Heart right ventricle (tissue), 16 donors: ENCODE measurements around the gene NTSR1. TPM values are rescaled to one million over a fixed set of nuclear protein-coding genes. Genes with fewer than 3 reads are reported as not detected.

Experiments
- ATAC-seq, 8 donors: fragments of 200-7000 bp; cut with Tn5 transposase; one replicate each; pipeline ENCODE4 v1.9.1; 2020; ENCODE audit warnings: mild to moderate bottlenecking in 8 of 8, moderate library complexity in 8 of 8, moderate number of reproducible peaks in 1 of 8
- DNase-seq, 2 donors: peaks; one replicate each; pipeline ENCODE4 v3.0.0-alpha.2; 2020
- H3K27ac ChIP-seq, 10 donors: fragments of 200-600 bp; sonication (generic) in 2 of 10; one replicate each; pipeline versions ENCODE4 v1.5.0 to v1.8.0; 2020 to 2022; ENCODE audit warnings: mild to moderate bottlenecking in 3 of 10
- H3K27me3 ChIP-seq, 7 donors: fragments of 200-600 bp; one replicate each; pipeline ENCODE4 v1.8.0; 2021 to 2022; ENCODE audit warnings: mild to moderate bottlenecking in 2 of 7
- H3K36me3 ChIP-seq, 9 donors: fragments of 200-600 bp; sonication (generic) in 1 of 9; one replicate each; pipeline versions ENCODE4 v1.5.0 to v1.8.0; 2020 to 2022; ENCODE audit warnings: mild to moderate bottlenecking in 2 of 9
- H3K4me1 ChIP-seq, 9 donors: fragments of 200-600 bp; sonication (generic) in 1 of 9; one replicate each; pipeline versions ENCODE4 v1.5.0 to v1.8.0; 2020 to 2022; ENCODE audit warnings: mild to moderate bottlenecking in 4 of 9
- H3K4me3 ChIP-seq, 10 donors: fragments of 200-600 bp; sonication (generic) in 2 of 10; one replicate each; pipeline versions ENCODE4 v1.5.0 to v1.8.0; 2020 to 2022; ENCODE audit warnings: mild to moderate bottlenecking in 7 of 10, moderate library complexity in 2 of 10
- H3K9me3 ChIP-seq, 11 donors: fragments of 200-600 bp in 10 of 11; sonication (generic) in 2 of 11; one replicate each; pipeline versions ENCODE4 v1.5.0 to v1.8.0; 2013 to 2022; ENCODE audit warnings: mild to moderate bottlenecking in 2 of 11, control low read depth in 1 of 11, moderate library complexity in 1 of 11
- WGBS, 2 donors: extraction: QIAGEN DNeasy Blood & Tissue Kit; methylation state at CpG; one replicate each; pipeline ENCODE4 v1.1.7; 2013; ENCODE audit warnings: inconsistent platforms in 1 of 2; 5-methylcytosine and 5-hydroxymethylcytosine counted together
- intact Hi-C, 10 donors: fragments of 100-400 bp; cut with DNase I; formaldehyde crosslinking; loops; one replicate each; pipeline versions ENCODE4 v1.11.1 to v1.14.2; 2022
- polyA plus RNA-seq, 2 donors: library from polyadenylated mRNA; stranded (reverse); fragments of 200-250 nt; gene quantifications; one replicate each; pipeline ENCODE4 v1.2.3, GENCODE V29; 2013
- total RNA-seq, 10 donors: library from RNA; stranded (reverse); fragmentation: NEBNext Ultra II Directional in 3 of 10; extraction: Animal tissue kit (Norgen Biotek cat#: 25700) in 3 of 10; gene quantifications; one replicate each; pipeline versions ENCODE4 v1.2.1 to v1.2.4, GENCODE V29; 2021 to 2023
- TF ChIP-seq, protein P1 (sequence below), 9 donors: fragments of 200-600 bp; sonication (generic) in 2 of 9; IDR thresholded peaks; one replicate each; pipeline versions ENCODE4 v1.5.0 to v1.8.0; 2021 to 2022; ENCODE audit warnings: antibody characterized with exemption in 9 of 9, mild to moderate bottlenecking in 5 of 9, moderate library complexity in 1 of 9
- donor health status: Arrhythmogenic right ventricular cardiomyopathy.
- donor health status: ischemic (EF 13 %, LVEDD 7.1; RV severe dilation, severe dysfunction).
- donor health status: healthy with polysubstance abuse.
- donor health status: DM: no; HTN: yes; CAD: no.
- donor health status: DM: no; HTN: no; CAD: no.
- donor health status: ischemic (EF 25% LVEDD 6.9; RV normal size, moderate dysfunction).
- donor health status: ischemic (EF 25% LVEDD 5.7; RV mildly dilated, moderate dysfunction).
- donor health status: healthy.
- donor health status: DM: yes; HTN: yes; CAD: no.
- donor health status: Ischemic cardiomyopathy.
- donor health status: ischemic (EF 35%, LVEDD 5.7; RV mildly dilated, moderate dysfunction).
- donor health status: nonischemic (EF 11% LVEDD 7.7; RV severe dilation, severe dysfunction).
- donor health status: DM: yes; HTN: yes; CAD: no.
- donor health status: PGD.
- donor health status: ischemic (EF 29% LVEDD 5.4; RV normal size, mild dysfunction).
- donor health status: nonischemic (EF 23%, LVEDD 6.1; RV moderate dilation, normal function).

The NTSR1 gene
- total and polyA plus RNA-seq, 12 donors, result 0.08 TPM; not detected in 10

DNA sequence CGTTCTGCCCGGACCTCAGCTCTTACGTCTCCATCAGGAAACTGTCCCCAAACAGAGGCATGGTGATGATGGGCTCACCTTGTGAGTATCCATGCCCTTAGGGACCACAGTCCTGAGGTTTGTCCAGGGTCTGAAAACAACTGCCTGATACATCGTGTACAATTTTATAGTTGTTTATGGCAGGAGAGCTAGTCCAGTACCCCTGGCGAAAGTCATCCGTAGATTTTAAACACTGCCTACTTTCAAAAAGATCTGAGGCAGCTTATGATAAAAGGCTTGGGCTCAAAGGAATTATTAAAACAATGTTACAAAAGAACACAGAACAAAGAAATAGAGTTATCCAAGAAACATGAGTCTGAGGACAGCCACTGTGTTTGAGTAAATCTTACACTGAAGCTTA is 14.0 kb downstream of the NTSR1 start:
- Histone ChIP-seq H3K27me3 (peaks cover 0 to 77% (median 63%) of the 10 kb centered on the region in 7 donors), H3K36me3 (no peaks in the 10 kb centered on the region), H3K9me3 (peaks cover 0 to 24% (median 16%) of the 10 kb centered on the region in 11 donors), H3K27ac (no peak overlapping the region), H3K4me1 (peaks cover 0 to 2% (median 0%) of the 10 kb centered on the region in 9 donors), H3K4me3 (no peak overlapping the region)
- no peak for DNase-seq
- no peak for ATAC-seq
- 89% methylated on average over 6 of the region's 6 CpGs for WGBS, 2 donors
- TF ChIP-seq, protein P1, sequence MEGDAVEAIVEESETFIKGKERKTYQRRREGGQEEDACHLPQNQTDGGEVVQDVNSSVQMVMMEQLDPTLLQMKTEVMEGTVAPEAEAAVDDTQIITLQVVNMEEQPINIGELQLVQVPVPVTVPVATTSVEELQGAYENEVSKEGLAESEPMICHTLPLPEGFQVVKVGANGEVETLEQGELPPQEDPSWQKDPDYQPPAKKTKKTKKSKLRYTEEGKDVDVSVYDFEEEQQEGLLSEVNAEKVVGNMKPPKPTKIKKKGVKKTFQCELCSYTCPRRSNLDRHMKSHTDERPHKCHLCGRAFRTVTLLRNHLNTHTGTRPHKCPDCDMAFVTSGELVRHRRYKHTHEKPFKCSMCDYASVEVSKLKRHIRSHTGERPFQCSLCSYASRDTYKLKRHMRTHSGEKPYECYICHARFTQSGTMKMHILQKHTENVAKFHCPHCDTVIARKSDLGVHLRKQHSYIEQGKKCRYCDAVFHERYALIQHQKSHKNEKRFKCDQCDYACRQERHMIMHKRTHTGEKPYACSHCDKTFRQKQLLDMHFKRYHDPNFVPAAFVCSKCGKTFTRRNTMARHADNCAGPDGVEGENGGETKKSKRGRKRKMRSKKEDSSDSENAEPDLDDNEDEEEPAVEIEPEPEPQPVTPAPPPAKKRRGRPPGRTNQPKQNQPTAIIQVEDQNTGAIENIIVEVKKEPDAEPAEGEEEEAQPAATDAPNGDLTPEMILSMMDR (IDR thresholded peaks at IDR 0.05), result no peak
- intact Hi-C loops, result no loop called here

DNA sequence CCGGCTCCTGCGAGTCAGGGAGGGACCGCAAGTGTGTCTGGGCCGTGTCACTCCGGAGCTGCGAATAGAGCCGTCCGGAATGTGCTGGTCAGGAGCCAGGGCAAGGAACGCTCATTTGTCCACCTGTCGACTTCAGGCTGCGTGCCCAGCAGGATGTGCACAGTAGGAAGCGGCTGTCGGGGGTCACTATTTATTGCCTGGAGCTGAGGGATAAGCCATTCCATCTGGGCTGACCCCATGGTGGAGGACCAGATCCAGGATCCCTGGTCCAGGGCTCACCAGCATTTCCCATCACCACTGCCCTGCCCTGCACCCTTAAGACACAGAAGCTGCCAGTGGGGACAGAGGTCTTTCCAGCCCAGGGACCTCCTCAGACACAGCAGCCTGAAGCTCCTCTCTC is 14.7 kb downstream of the NTSR1 start:
- intact Hi-C loops, result no loop called here
- H3K27me3 ChIP-seq, result peaks cover 0 to 76% (median 62%) of the 10 kb centered on the region in 7 donors
- TF ChIP-seq, protein P1 (IDR thresholded peaks at IDR 0.05), result no peak
- H3K36me3 ChIP-seq, result no peaks in the 10 kb centered on the region
- H3K4me3 ChIP-seq, result no peak overlapping the region
- ATAC-seq, result peak in 2 of 8 donors; percentile 16 to 18
- no peak overlapping the region for H3K27ac ChIP-seq
- peaks cover 0 to 9% (median 0%) of the 10 kb centered on the region in 9 donors for H3K4me1 ChIP-seq
- DNase-seq, result no peak
- H3K9me3 ChIP-seq, result peaks cover 0 to 24% (median 16%) of the 10 kb centered on the region in 11 donors
- WGBS, 2 donors, result 20% methylated on average over 13 of the region's 13 CpGs

DNA sequence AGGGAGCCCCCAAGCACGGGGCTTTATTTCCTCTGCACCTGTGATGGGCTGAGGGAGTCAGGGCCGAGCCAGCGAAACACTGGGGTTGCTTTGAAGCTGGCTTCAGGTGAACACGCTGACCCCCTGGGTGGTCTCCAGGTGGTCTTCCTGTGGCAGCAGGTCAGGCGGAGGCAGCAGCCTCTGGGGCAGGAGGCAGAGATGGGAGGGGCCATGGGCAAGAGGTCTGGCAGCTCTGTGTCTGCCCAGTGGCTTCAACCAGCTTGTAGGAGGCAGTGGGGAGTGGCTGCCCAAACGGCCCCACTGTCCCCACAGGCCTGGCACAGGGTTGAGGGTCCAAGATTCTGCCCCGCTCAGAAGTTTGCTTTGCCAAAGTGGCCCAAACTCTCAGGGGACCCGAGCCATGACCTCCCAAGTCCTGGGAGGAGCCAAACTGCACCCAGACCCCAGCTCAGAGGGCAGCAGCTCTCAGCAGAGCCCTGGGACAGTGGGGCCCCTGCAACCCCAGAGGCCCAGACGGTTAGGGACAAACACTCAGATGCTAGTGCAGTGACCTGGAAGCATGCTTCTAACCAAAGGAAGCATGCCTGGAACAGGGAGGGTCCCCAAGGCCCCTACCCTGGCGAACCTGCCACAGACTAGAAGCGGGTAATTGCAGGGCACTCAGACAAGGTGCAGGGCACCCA is 15.3 kb downstream of the NTSR1 start:
- 63 to 66% methylated on average over 11 of the region's 11 CpGs for WGBS, 2 donors
- intact Hi-C loops, result no loop called here
- TF ChIP-seq, protein P1 (IDR thresholded peaks at IDR 0.05), result no peak
- Histone ChIP-seq H3K4me1 (peaks cover 0 to 15% (median 0%) of the 10 kb centered on the region in 9 donors), H3K27me3 (peaks cover 0 to 75% (median 65%) of the 10 kb centered on the region in 7 donors), H3K4me3 (no peak overlapping the region), H3K27ac (no peak overlapping the region), H3K9me3 (peaks cover 0 to 24% (median 16%) of the 10 kb centered on the region in 11 donors), H3K36me3 (no peaks in the 10 kb centered on the region)
- no peak for DNase-seq
- ATAC-seq, result peak in 1 of 8 donors; percentile 20

DNA sequence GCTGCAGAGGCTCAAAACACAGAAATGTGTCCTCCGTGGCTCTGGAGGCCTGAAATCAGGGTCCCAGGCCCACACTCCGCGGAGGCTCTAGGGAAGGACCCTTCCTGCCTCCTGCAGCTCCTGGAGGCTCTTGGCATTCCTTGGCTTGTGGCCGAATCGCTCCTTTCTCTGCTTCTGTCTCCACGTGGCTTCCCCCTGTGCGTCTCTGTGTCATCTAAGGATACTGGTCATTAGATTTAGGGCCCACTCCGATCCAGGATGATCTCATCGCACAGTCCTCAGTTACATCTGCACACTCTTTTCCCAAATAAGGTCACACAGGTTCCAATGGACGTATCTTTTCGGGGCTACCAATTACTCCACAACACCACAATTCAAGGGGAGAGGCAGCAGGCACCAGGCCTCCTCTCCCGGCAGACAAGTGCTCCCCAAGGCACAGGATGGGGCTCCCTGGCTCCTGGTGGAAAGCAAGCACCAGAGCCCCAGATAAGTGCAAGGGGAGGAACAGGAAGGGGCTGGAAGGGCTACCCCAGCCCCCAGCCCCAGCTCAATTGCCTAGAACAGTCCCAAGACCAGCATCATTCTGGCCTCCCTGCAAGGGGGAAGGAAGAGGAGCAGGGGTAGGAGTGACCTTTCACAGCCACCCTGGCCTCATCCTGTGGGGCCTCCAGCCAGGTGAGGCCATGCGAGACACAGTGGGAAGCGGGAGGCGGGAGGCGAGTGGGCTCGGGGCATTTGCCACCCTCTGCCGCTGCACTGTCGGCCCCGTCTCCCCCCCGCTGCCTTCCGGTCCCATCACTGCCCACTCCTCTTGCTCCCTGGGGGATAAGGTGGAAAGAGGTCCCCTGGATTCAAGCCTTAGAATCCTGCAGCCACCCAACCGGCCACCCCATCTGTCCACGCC is 16.3 kb downstream of the NTSR1 start:
- WGBS, 2 donors, result 83 to 84% methylated on average over 23 to 24 of the region's 24 CpGs
- Histone ChIP-seq H3K9me3 (peaks cover 0 to 19% (median 13%) of the 10 kb centered on the region in 11 donors), H3K27ac (no peak overlapping the region), H3K27me3 (peaks cover 0 to 70% (median 62%) of the 10 kb centered on the region in 7 donors), H3K4me3 (no peak overlapping the region), H3K36me3 (no peaks in the 10 kb centered on the region), H3K4me1 (peaks cover 0 to 18% (median 0%) of the 10 kb centered on the region in 9 donors)
- DNase-seq (no peak), ATAC-seq (no peak)
- intact Hi-C loops, result no loop called here
- TF ChIP-seq, protein P1 (IDR thresholded peaks at IDR 0.05), result no peak
